Muscle of leg (tissue), 11 donors: ENCODE measurements around the gene MAD1L1. TPM values are rescaled to one million over a fixed set of nuclear protein-coding genes. Genes with fewer than 3 reads are reported as not detected.

ENCODE experiments used
- DNase-seq: peaks from one replicate; pipeline ENCODE4 v3.0.0; 2013
- H3K27ac ChIP-seq: one replicate; pipeline ENCODE4 v1.5.1; 2013; ENCODE audit warnings: mild to moderate bottlenecking, low read length, control low read depth
- H3K27me3 ChIP-seq: one replicate; pipeline ENCODE4 v1.6.1; 2013; ENCODE audit warnings: low read length; ENCODE audit not compliant: control insufficient read depth, insufficient read depth
- H3K36me3 ChIP-seq: one replicate; pipeline ENCODE4 v1.6.1; 2013; ENCODE audit warnings: low read length; ENCODE audit not compliant: control insufficient read depth, insufficient read depth
- H3K4me1 ChIP-seq: one replicate; pipeline ENCODE4 v1.6.1; 2013; ENCODE audit warnings: low read length; ENCODE audit not compliant: control insufficient read depth, insufficient read depth
- H3K4me3 ChIP-seq: one replicate; pipeline ENCODE4 v1.5.1; 2013; ENCODE audit warnings: low read length, control low read depth
- H3K9me3 ChIP-seq: replicated peaks from 2 replicates; pipeline ENCODE4 v1.6.1; 2013; ENCODE audit warnings: low read depth, low read length; ENCODE audit not compliant: control insufficient read depth
- WGBS: methylation state at CpG from one replicate; pipeline ENCODE4 v1.1.5; 2013; ENCODE audit warnings: missing lambda C conversion rate; ENCODE audit not compliant: insufficient coverage; 5-methylcytosine and 5-hydroxymethylcytosine counted together
- polyA plus RNA-seq, 8 donors: library from polyadenylated mRNA; unstranded; fragments of 120-200 nt; gene quantifications; one replicate each; pipeline versions ENCODE4 v1.2.1 to v1.2.3, GENCODE V29; 2013; ENCODE audit warnings: inconsistent platforms in 1 of 8, low replicate concordance in 1 of 8; ENCODE audit not compliant: insufficient read length in 8 of 8, insufficient read depth in 1 of 8
- total RNA-seq: library from RNA; stranded (reverse); fragments of 120-200 nt; gene quantifications from one replicate; pipeline ENCODE4 v1.2.4, GENCODE V29; 2013

MAD1L1 gene
- total and polyA plus RNA-seq, 9 donors, result 19.1 to 38.7 (median 21.8) TPM

GRCh38 chr7:2033586-2034135, 199.1 kb downstream of the MAD1L1 start:
- Histone ChIP-seq H3K9me3 (peaks cover 2% of the 10 kb centered on the region), H3K36me3 (no peaks in the 10 kb centered on the region), H3K4me3 (no peak overlapping the region), H3K27ac (no peak overlapping the region), H3K27me3 (no peaks in the 10 kb centered on the region), H3K4me1 (peaks cover 37% of the 10 kb centered on the region)
- no peak for DNase-seq
- 86% methylated on average over 8 of the region's 13 CpGs for WGBS

DNA sequence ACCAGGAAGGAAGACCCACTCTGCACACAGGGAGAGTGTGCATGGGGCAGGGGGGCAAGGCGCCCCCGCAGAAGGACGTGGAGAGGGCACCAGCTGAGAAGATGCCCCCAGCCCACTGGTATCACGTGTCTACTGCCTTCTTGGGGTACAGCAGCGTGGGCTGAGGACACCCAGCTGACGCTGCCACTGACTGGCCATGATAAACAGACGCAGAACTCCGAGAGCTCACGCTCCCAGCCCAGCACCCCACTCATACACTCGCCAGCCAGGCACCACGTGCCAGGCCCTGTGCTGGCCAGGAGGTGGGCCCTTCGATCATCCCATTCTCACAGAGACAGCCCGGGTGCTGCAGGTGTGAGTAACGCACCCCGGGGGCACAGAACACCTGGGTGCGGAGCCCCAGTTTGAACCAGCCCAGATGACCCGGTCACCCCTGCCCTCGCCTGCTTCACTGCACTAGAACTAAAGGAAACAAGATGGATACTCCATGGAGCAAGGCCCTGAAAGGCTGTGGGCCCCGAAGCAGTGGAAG, 199.8 kb downstream of the MAD1L1 start:
- no peaks in the 10 kb centered on the region for H3K27me3 ChIP-seq
- peaks cover 4% of the 10 kb centered on the region for H3K9me3 ChIP-seq
- 82% methylated on average over 17 of the region's 19 CpGs for WGBS
- H3K27ac ChIP-seq, result no peak overlapping the region
- DNase-seq, result no peak
- no peak overlapping the region for H3K4me3 ChIP-seq
- peaks cover 34% of the 10 kb centered on the region for H3K4me1 ChIP-seq
- no peaks in the 10 kb centered on the region for H3K36me3 ChIP-seq

GRCh38 chr7:2032030-2032875, 200.5 kb downstream of the MAD1L1 start:
- H3K4me3 ChIP-seq, result no peak overlapping the region
- H3K36me3 ChIP-seq, result no peaks in the 10 kb centered on the region
- H3K27ac ChIP-seq, result no peak overlapping the region
- no peak for DNase-seq
- peaks cover 27% of the 10 kb centered on the region for H3K4me1 ChIP-seq
- 72% methylated on average over 23 of the region's 26 CpGs for WGBS
- H3K9me3 ChIP-seq, result peaks cover 4% of the 10 kb centered on the region
- no peaks in the 10 kb centered on the region for H3K27me3 ChIP-seq

DNA sequence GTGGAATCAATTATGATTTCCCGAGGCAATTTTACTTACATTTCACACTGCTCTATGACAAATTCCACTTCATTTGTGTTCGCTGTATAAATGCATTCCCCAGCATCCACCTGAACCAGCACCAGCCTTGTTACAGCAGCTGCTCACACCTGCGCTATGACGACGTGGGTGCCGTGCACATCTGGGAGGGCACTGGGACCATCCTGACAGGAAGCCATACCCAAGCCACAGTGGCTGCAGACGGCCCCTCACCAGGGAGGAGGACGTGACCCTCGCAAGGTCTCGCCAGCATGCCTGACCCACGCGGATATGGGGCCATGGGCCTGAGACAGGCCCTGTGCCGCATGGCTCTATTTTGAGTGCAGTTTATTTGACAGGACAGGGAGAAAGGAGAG, 201.3 kb downstream of the MAD1L1 start:
- Histone ChIP-seq H3K27ac (no peak overlapping the region), H3K27me3 (no peaks in the 10 kb centered on the region), H3K9me3 (peaks cover 4% of the 10 kb centered on the region), H3K4me1 (peaks cover 26% of the 10 kb centered on the region), H3K36me3 (no peaks in the 10 kb centered on the region), H3K4me3 (no peak overlapping the region)
- DNase-seq, result no peak
- 61% methylated on average over 11 of the region's 13 CpGs for WGBS

GRCh38 chr7:2030475-2031450, 202.0 kb downstream of the MAD1L1 start:
- Histone ChIP-seq H3K27ac (no peak overlapping the region), H3K4me1 (peaks cover 26% of the 10 kb centered on the region), H3K27me3 (no peaks in the 10 kb centered on the region), H3K9me3 (peaks cover 4% of the 10 kb centered on the region), H3K36me3 (no peaks in the 10 kb centered on the region), H3K4me3 (no peak overlapping the region)
- 61% methylated on average over 29 of the region's 32 CpGs for WGBS
- DNase-seq, result no peak

DNA sequence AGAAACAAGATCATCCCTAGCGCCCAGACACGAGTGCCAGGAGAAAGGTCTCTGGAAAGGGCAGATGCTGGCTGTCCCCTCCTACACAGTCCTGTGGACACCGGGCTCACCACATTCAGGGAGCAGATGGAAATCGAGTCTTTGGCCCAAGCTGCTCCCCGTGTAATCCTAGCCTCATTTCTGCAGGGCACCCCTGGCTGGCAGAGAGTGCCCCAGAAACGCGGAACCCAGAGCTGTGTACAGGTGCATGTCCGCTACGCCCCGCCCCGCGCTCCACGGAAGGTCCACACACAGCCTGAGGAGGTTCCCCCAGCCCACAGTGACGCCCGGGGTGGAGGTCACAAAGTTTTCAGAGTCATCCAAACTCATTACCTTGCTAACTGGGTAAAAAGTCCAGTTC, 202.8 kb downstream of the MAD1L1 start:
- no peak for DNase-seq
- Histone ChIP-seq H3K9me3 (peaks cover 11% of the 10 kb centered on the region), H3K4me1 (peaks cover 26% of the 10 kb centered on the region), H3K36me3 (no peaks in the 10 kb centered on the region), H3K27me3 (no peaks in the 10 kb centered on the region), H3K4me3 (no peak overlapping the region), H3K27ac (no peak overlapping the region)
- WGBS, result 94% methylated on average over 10 of the region's 15 CpGs

GRCh38 chr7:2029211-2029905, 203.4 kb downstream of the MAD1L1 start:
- H3K9me3 ChIP-seq, result peaks cover 14% of the 10 kb centered on the region
- no peak overlapping the region for H3K27ac ChIP-seq
- no peak overlapping the region for H3K4me3 ChIP-seq
- H3K36me3 ChIP-seq, result no peaks in the 10 kb centered on the region
- H3K4me1 ChIP-seq, result peaks cover 26% of the 10 kb centered on the region
- WGBS, result 96% methylated on average over 9 of the region's 16 CpGs
- DNase-seq, result no peak
- no peaks in the 10 kb centered on the region for H3K27me3 ChIP-seq

DNA sequence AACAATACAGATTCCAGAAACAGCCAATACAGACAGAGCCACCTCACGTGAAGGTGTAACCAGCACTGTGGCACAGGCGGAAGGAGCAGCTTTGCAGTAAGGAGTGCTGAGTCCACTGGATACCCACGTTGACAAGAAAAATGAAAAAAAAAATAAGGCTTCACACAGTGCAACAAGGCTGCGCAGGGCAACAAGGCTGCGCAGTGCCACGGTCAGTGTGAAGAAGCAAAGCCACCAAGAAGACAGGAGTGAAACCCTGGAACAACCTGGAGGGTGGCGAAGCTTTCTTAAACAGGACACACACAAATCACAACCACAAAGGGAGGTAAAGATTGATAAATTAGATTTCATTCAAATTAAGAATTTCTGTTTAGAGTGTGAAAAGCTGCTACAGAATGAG, 204.0 kb downstream of the MAD1L1 start:
- H3K9me3 ChIP-seq, result peaks cover 17% of the 10 kb centered on the region
- DNase-seq, result no peak
- H3K27me3 ChIP-seq, result no peaks in the 10 kb centered on the region
- H3K36me3 ChIP-seq, result no peaks in the 10 kb centered on the region
- 93% methylated on average over 4 of the region's 7 CpGs for WGBS
- H3K4me1 ChIP-seq, result peaks cover 26% of the 10 kb centered on the region
- H3K4me3 ChIP-seq, result no peak overlapping the region
- no peak overlapping the region for H3K27ac ChIP-seq

DNA sequence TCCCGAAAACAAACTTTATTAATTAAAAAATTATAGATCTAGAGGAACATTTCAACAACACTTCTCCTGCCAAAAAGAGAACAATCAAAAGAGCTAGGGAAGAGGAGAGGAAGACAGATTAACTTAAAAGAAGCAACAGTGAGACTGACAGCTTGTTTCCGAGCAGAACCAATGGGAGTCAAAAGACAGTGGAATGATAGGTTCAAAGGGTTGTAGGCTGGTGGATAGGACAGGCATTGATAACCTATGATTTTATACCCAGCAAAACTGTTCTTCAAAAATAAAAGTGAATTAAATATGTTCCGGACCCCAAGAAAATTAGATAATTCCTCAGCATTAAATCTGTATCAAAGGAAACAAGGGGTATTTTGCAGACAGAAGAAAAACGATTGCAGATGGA, 207.6 kb downstream of the MAD1L1 start:
- Histone ChIP-seq H3K36me3 (no peaks in the 10 kb centered on the region), H3K9me3 (peaks cover 17% of the 10 kb centered on the region), H3K4me1 (peaks cover 6% of the 10 kb centered on the region), H3K27me3 (no peaks in the 10 kb centered on the region), H3K4me3 (no peak overlapping the region), H3K27ac (no peak overlapping the region)
- no peak for DNase-seq
- no CpG with 5 or more reads among the region's 4 CpGs for WGBS
